HG03039 (cell line): ENCODE measurements around the gene SYTL3.
"Not testable (repeated sequence)": the region's sequence is repeated elsewhere in the genome, so short reads cannot be mapped to it uniquely, and the experiment has no call there.

Source experiments
- ATAC-seq: cut with Tn5 transposase; IDR thresholded peaks from one replicate; pipeline ENCODE4 v1.9.1; 2021; ENCODE audit warnings: mild to moderate bottlenecking, moderate library complexity; ENCODE audit not compliant: unreplicated experiment

Gene SYTL3

DNA sequence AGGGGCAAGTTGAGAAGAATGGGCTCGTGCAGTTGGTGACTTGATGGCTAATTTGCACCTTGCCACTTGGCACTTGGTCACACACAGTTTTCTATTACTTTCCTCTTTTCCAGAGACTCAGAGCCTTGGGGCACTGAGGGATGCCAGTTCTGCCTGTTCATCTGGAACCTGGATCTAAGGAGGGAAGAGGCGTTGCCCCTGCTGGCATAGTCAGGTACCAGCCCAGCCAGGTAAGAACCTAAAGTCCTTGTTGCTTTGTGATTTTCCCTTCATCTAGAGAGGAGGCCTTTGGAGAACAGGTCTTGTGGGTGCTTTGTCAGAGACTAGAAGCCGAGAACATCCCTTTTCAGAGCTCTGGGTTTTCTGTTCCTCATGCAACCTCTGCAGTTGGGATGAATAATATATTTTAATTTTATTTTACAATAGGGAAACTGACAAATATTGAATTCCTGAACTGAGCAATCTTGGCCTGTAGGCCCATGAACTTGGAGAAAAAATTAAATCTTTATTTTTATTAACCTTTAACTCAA lies 11.4 kb downstream of the SYTL3 start:
- ATAC-seq: no peak

DNA sequence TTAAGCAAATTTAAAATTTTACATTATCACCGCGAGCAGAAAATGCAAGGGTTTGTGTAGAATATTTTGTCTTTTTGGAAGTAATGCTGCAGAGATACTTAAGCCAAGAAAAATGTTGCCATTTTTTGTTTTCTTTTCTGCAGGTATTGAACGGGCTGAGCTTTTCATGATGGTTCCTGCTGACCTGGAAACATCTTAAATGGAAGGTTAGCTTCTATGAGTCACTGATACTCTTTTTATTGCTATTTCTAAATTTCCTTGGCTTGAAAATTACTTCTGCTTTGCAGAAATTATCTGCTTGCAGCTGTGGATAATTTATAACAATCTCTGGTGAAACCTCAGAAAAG lies 12.7 kb downstream of the SYTL3 start:
- ATAC-seq: no peak

DNA sequence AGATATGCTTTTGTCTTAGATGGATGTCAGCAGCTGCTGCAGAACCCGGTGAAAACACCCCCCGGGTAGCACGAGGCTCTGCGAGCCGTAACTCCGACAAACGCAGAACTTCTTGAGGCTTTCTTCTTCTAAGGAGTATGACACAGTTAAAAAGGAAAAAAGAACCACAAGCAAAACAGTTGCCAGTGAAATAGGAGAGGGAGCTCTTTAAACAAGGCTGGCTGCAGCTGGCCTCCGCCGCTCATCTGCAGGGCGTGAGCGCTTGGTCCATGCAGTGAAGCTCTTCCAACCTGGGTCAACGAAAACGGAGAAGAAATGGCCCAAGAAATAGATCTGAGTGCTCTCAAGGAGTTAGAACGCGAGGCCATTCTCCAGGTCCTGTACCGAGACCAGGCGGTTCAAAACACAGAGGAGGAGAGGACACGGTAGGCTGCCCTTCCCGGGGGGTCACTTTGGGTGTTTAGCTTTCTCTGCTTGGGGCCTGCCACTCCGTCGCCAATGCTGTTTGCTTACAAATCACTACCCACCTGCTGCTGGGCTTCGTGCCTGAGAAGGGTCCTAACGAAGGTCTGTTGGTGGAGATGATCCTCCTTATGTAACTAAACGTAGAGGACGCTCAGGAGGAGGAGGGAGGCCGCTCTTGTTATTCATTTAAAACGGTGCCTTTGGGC lies 13.2 kb downstream of the SYTL3 start:
- ATAC-seq: no peak

DNA sequence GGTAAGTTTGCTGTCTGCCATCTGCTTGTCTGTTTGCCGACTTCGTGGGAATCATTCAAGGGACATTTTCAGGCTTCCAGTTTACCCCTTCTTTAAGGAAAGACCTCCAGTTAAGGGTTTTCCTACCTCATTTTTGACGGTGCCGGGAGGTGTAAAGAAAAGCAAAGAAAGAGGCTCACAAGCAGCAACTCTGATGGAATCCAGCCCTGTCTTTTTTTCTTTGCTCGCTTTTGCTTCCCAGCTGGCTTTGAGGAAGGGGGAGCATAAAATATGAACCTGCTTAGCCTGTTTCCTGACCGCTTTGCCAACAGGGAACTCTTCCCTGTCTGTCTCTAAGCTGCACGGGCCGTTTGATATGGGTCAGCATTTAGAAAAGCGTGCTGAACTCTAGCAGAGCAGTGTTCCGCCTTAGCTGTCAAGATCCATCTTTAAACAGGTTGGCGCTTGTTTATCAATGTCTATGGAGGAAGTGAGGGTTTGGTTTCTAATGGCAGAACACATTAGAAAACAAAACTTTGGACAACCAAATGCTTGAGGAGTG lies 13.8 kb downstream of the SYTL3 start:
- ATAC-seq: no peak

DNA sequence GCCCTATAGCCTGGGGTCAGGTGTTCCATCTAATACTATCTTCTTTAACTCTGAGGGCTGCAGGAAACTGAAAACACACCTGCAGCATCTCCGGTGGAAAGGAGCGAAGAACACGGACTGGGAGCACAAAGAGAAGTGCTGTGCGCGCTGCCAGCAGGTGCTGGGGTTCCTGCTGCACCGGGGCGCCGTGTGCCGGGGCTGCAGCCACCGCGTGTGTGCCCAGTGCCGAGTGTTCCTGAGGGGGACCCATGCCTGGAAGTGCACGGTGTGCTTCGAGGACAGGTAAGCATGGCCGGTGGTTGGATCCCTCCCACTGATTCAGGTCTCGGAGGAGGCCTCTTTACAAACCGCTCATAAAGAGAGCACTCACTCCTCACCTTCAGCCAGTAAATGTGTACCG lies 15.5 kb downstream of the SYTL3 start:
- ATAC-seq: no peak

- no peak for ATAC-seq
These were observed 16.9 kb downstream of the SYTL3 start for GRCh38 chr6:158666628-158667359.

DNA sequence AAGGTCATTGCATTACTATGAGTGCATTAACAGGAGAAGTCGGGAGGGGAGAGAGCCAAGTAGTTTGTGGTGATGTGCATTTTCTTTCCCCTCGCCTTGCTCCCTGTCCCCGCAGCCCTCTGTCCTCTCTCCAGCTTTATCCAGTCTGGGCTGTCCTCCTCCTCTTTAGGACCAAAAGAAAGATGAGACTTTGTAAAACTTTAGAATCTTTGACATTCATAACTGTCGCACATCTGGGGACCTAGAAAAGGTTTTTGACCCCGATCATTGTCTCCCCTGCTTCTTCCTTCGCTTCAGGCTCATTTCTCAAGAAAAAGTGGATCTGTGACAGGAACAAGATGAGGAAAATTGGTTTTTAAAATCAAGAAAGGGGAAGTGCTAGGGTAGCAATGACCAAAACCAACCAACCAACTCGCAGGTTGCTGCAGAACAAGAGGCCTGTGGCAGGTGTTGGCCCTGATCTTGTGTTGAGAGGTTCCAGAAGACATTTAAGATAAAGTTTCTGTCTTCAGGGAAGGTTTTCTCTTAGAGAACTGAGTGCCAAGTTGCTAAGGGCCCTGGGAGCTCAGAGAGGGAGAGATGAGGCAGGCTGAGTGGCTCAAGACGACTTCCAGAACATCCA lies 17.6 kb downstream of the SYTL3 start:
- ATAC-seq: no peak

DNA sequence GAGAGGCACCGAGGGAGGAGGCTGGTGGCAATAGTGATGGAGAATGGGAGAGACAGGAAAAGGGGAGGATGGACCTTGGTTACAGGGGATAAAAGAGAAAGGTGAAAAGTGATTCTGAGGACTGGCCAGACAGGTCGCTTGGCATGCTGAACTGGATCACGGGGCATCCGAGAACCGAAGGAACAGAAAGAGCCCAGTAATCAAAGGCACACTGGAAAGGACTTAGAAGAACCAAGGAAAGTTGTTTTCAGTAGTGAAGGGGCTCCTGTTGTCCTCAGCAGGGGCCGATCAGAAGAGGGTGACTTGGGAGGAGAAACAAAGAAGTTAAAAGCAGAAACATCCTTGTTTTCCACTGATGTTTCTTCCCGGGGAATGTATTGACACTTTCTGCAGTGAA lies 18.9 kb downstream of the SYTL3 start:
- no peak for ATAC-seq

DNA sequence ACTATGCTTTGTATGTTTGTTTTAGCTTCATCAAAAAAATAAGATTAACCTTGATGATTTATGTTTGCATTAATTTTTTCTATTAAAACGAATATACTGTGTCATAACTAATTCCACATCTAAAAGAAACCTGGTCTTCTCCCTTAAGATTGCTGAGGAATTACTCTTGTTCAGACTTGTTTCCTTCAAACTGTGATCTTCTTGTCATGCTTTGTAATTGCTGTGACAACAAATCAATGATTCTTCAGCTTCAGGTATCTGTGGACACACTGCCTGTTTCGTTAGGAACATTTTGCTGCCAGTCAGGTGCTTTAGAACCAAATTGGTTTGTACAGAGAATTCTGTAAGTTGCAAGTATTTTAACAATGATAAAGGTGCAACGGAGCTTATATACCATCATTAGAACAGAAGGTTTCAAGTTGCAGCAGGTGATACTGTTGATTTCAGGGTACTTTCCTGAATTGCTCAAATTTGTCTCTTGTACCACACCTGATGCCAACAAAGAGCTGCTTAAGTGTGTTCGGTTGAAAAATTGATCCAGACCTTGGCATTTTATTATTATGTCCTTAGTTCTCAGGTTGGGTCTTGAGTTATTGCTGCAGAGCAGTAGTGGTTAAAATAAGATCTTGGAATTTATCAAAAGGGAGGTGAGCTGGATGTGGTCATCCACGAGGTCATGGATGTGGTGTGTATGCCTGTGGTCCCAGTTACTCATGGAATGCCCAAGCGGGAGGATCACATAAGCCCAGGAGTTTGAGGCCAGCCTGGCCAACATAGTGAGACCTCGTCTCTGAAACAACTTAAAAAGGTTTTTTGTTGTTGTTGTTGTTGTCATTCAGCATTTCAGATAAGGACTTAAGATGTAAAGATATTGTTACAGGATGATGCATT lies 19.5 kb downstream of the SYTL3 start:
- ATAC-seq: no peak

- not testable (repeated sequence) for ATAC-seq
These were observed 22.3 kb downstream of the SYTL3 start for GRCh38 chr6:158672119-158672518.

- ATAC-seq: no peak
These were observed 22.9 kb downstream of the SYTL3 start for GRCh38 chr6:158672726-158673125.

DNA sequence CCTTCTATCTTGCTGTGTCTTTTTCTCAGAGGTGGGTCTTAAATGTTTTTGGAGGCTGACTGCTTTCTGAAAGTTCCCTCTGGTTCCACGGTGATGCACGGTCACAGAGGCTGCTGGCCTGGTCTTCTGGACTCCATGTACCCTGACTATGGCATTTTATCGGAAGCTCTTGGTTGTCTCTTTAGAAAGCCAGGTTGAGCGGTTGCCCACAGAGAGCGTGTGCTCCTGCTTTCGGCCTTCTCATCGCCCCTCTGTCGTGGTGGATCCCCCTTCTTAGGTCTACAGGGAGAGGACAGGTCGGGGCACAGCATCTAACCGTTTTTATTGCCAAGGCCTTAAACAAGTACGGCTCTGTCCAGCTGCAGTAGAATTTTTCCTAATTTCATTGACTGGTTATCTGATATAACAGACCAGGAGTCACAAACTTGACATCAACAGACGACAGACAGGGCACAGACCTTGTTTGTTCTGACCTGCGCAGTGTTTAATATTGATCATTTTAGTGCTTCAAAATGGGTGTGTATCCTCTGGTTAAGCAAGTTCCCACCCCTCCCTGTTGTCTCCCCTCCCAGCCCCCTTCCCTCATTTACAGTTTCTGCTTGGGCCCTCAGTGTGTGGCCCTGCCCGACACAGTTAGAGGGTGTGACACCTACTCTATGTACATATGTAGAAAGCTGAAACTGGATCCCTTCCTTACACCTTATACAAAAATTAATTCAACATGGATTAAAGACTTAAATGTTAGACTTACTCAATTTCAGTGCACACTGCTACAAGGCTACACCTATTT lies 24.7 kb downstream of the SYTL3 start:
- no peak for ATAC-seq

- ATAC-seq: not testable (repeated sequence)
These were observed 27.2 kb downstream of the SYTL3 start for GRCh38 chr6:158677094-158677493.

DNA sequence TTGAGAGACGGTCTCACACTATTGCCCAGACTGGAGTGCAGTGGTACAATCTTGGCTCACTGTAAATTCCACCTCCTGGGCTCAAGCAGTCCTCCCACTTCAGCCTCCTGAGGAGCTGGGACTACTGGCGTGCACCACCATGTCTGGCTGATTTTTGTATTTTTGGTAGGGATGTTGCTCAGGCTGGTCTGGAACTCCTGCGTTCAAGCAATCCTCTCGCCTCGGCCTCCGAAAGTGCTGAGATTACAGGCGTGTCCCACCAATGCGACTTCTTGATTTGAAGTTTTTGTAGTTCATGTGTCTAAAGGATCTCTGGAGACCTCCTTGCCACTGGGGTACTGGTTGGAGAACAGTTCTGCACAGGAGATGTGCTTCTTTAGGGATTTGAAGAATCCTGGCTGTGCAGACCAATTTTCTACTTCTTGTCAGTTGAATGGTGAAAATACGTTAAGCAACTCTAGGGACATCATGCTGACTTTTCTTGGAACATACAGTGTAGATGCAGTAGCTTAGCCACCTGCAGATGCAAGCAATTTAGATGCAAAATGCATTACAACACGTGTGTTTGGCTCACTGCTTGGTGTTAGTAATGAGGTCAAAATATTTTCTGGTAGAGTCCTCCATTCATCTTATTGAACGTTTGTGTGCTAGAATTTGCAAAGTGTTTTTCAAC lies 28.2 kb downstream of the SYTL3 start:
- ATAC-seq: no peak

DNA sequence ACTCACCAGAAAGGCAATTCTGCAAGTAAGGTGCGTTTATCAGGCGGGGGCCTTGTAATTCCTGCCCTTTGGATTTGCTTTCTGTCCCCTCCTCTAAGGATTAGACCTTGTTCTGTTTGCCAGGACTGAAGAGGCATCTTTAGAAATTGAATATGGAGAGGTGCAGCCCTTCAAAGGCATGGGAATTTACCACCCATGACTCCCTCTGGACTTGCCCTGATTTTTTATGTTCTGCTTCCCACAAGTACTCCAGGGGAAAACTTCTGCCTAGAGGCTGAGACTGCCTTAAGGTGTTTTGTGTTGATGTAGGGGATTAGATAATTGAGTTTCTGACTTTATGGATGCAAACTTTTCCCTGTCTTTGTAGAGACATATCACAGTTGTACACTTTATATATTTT lies 30.2 kb downstream of the SYTL3 start:
- ATAC-seq: no peak

DNA sequence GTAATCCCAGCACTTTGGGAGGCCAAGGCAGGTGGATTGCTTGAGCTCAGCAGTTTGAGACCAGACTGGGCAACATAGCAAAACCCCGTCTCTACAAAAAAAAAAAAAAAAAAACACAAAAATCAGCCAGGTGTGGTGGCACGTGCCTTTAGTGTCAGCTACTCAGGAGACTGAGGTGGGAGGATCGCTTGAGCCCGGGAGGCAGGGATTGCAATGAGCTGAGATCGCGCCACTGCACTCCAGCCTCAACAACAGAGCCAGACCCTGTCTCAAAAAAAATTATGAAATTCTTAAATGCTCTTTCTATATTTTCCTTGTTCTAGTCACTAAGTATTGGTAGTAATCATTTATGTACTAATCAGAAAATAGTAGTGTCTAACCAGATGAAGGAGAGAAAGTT lies 30.6 kb downstream of the SYTL3 start:
- no peak for ATAC-seq

- ATAC-seq: no peak
These were observed 34.5 kb downstream of the SYTL3 start for GRCh38 chr6:158684311-158684710.

GRCh38 chr6:158684745-158685324 lies 35.0 kb downstream of the SYTL3 start:
- ATAC-seq: no peak

DNA sequence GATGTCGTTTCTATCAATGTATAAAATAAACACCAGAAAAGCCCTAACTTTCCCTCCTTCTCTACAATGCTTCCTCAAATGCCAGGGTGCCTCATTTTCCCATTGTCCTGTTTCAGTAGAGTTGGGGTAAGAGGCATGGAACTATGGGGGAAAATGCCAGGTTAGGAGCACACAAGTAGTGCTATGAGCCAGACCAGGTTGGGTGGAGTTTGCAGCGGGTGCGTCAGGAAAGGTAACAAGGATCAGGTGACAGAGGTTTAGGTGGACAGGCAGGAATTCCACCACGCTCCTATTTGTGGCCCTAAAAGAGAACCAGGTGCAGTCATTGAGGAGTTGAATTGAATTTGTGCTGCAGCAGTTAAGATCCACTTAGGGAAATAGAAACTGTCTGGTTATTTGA lies 36.5 kb downstream of the SYTL3 start:
- ATAC-seq: no peak
